H1 (cell line): ENCODE results near the gene RAPGEF5. TPM values are rescaled to one million over a fixed set of nuclear protein-coding genes. Genes with fewer than 3 reads are reported as not detected.

Source experiments
- CREB1 ChIP-seq: IDR thresholded peaks from 2 replicates; pipeline ENCODE4 v1.6.1; 2012; ENCODE audit warnings: inconsistent platforms
- CTBP2 ChIP-seq: IDR thresholded peaks from 2 replicates; pipeline ENCODE4 v1.7.0; 2011; ENCODE audit warnings: borderline replicate concordance, mild to moderate bottlenecking, moderate library complexity, mixed read lengths, low read length; ENCODE audit not compliant: insufficient read depth, insufficient read length
- EP300 ChIP-seq, 2 experiments: IDR thresholded peaks; 1 replicate in 1 of 2; 2 replicates in 1 of 2; pipeline ENCODE4 v1.6.1; 2011 to 2012; ENCODE audit warnings: low read depth in 2 of 2, low read length in 2 of 2, mild to moderate bottlenecking in 2 of 2, borderline replicate concordance in 1 of 2, inconsistent platforms in 1 of 2, moderate library complexity in 1 of 2
- EZH2 ChIP-seq: fragments of 200-600 bp; sonication (generic); IDR thresholded peaks from 2 replicates; pipeline ENCODE4 v1.7.1; 2012; ENCODE audit warnings: low read depth, mild to moderate bottlenecking, moderate library complexity, low read length, inconsistent platforms; ENCODE audit not compliant: severe bottlenecking
- NANOG ChIP-seq: IDR thresholded peaks from 2 replicates; pipeline ENCODE4 v1.6.1; 2011; ENCODE audit warnings: low read length, low read depth, mild to moderate bottlenecking, inconsistent platforms; ENCODE audit not compliant: insufficient read depth, poor library complexity, severe bottlenecking
- RNF2 ChIP-seq: fragments of 200-900, 300-1000 bp; sonication (generic); IDR thresholded peaks from 2 replicates; pipeline ENCODE4 v1.7.1; 2016; ENCODE audit warnings: borderline replicate concordance, low read depth, mild to moderate bottlenecking, antibody characterized with exemption, low read length; ENCODE audit not compliant: poor library complexity, severe bottlenecking; ENCODE audit errors: missing control alignments
- SP2 ChIP-seq: IDR thresholded peaks from 2 replicates; pipeline ENCODE4 v1.6.1; 2012; ENCODE audit warnings: mild to moderate bottlenecking, low read length, inconsistent platforms
- TAF7 ChIP-seq: optimal IDR thresholded peaks from 2 replicates; pipeline ENCODE3; 2011; ENCODE audit warnings: low read depth, mild to moderate bottlenecking, inconsistent platforms, low read length, moderate library complexity, borderline replicate concordance
- polyA plus RNA-seq, 7 experiments: library from polyadenylated mRNA; depleted of rRNA in 3 of 7; stranded (reverse) in 5 of 7; unstranded in 2 of 7; fragments of >200 nt in 5 of 7; fragments of 200-250 nt in 2 of 7; gene quantifications; 1 replicate in 5 of 7; 2 replicates in 1 of 7; 4 replicates in 1 of 7; pipeline versions ENCODE4 v1.2.1 to v1.2.3, GENCODE V29; 2011 to 2013; ENCODE audit warnings: missing spikeins in 2 of 7, mixed read lengths in 2 of 7
- total RNA-seq: library from RNA; stranded (reverse); fragmentation: NEBNext Ultra II Directional; extraction: Animal tissue kit (Norgen Biotek cat#: 25700); gene quantifications from 2 replicates; pipeline ENCODE4 v1.2.1, GENCODE V29; 2021

Gene RAPGEF5
- total and polyA plus RNA-seq, 2 of the 8 experiments (the other 6 are each of a cell fraction or from before 2014, with no cell fraction given) = 4.4 to 22.9 TPM

DNA sequence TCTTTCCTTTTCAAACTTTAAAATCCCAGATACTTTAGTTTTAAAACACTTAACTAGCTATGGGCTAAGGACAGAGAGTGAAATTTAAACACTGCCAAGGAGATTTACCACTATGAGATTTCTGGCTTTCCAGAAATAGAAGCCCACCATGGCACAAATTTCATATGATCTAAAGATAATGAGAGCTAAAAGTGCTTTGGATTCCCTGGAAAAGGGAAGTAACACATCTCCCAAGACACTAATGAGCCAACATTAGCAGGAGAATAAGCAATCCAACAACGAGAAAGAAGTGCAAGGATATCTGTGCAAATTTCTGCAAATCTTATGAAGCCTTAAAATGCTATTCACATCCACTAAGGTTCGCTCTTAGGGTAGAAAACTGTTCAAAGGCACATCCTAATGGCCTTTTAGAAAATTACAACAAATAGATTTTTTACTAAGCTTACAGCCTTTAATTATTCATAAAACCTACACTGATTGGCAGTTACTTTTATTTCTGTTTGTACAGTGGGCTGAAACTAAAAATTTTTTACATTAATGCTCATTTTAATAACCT lies 100.3 kb downstream of the RAPGEF5 start (continued):
- TF ChIP-seq NANOG = no peak
- TF ChIP-seq CTBP2 = no peak
- no peak for TF ChIP-seq SP2
- no peak for TF ChIP-seq EP300 (IDR thresholded peaks at IDR 0.05; ENCODE audit: borderline replicate concordance in 1 of 2, low read depth in 2 of 2, low read length in 2 of 2)
- TF ChIP-seq EZH2 = no peak
- no peak for TF ChIP-seq TAF7
- no peak for TF ChIP-seq RNF2
- TF ChIP-seq CREB1 = no peak
- TF ChIP-seq, all 59 proteins: peak for 0
